GM13976 (cell line): ENCODE data around the gene SLC38A1.

Experiments used
- DNase-seq: peaks from one replicate; pipeline ENCODE4 v3.0.0; 2012; ENCODE audit warnings: low spot score
- CTCF ChIP-seq: IDR thresholded peaks from 2 replicates; pipeline ENCODE4 v1.5.1; 2012; ENCODE audit warnings: borderline replicate concordance, mild to moderate bottlenecking; ENCODE audit not compliant: insufficient read depth; ENCODE audit errors: extremely low read depth, missing control alignments, control extremely low read depth
- in situ Hi-C: fragments of 300-500 bp; cut with MboI; formaldehyde crosslinking; loops from one replicate; pipeline ENCODE4 v1.12.0; 2022; ENCODE audit warnings: low sequenced_read_pairs, mixed read lengths, inconsistent platforms; ENCODE audit not compliant: unreplicated experiment

SLC38A1 gene

GRCh38 chr12:46209170-46209569, 59.7 kb downstream of the SLC38A1 start:
- in situ Hi-C loops, result no loop called here
- TF ChIP-seq CTCF, result no peak

GRCh38 chr12:46208370-46208769, 60.5 kb downstream of the SLC38A1 start:
- in situ Hi-C loops, result no loop called here
- no peak for TF ChIP-seq CTCF
- no peak for DNase-seq

More at GRCh38 chr12:46209170-46209569, 59.7 kb downstream of the SLC38A1 start:
- DNase-seq, result no peak

- TF ChIP-seq CTCF, result no peak
- no peak for DNase-seq
- in situ Hi-C loops, result no loop called here
Measured at GRCh38 chr12:46207644-46208043, 61.2 kb downstream of the SLC38A1 start.

- in situ Hi-C loops, result no loop called here
- no peak for TF ChIP-seq CTCF
- no peak for DNase-seq
Measured at GRCh38 chr12:46206471-46206870, 62.4 kb downstream of the SLC38A1 start.

GRCh38 chr12:46205294-46205693, 63.5 kb downstream of the SLC38A1 start:
- in situ Hi-C loops, result no loop called here
- TF ChIP-seq CTCF, result no peak
- no peak for DNase-seq

- no peak for TF ChIP-seq CTCF
- in situ Hi-C loops, result no loop called here
- no peak for DNase-seq
Measured at GRCh38 chr12:46201284-46201789, 67.5 kb downstream of the SLC38A1 start.

GRCh38 chr12:46200551-46200950, 68.3 kb downstream of the SLC38A1 start:
- no peak for DNase-seq
- TF ChIP-seq CTCF, result no peak

More at GRCh38 chr12:46200551-46200950, 68.3 kb downstream of the SLC38A1 start:
- in situ Hi-C loops, result no loop called here
